ENCODE results near the gene GABPB2. TPM values are rescaled to one million over a fixed set of nuclear protein-coding genes. Genes with fewer than 3 reads are reported as not detected.

GABPB2 gene
- total and polyA plus RNA-seq, 2 of the 13 experiments (the other 11 are each of a cell fraction or from before 2014, with no cell fraction given): 0.09 TPM; not detected in 1

DNA sequence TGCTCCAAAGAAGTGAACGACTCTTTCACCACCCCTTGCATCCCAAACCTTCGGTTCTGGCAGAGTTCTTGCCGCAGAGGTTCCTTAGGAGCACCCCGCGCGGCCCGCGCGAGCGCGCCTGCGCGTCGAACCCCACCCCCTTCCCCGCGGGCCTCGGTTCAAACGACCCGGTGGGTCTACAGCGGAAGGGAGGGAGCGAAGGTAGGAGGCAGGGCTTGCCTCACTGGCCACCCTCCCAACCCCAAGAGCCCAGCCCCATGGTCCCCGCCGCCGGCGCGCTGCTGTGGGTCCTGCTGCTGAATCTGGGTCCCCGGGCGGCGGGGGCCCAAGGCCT, 23.0 kb upstream of the GABPB2 start, which contains the start of gene C1orf56 (continued):
- TF ChIP-seq, protein P1, sequence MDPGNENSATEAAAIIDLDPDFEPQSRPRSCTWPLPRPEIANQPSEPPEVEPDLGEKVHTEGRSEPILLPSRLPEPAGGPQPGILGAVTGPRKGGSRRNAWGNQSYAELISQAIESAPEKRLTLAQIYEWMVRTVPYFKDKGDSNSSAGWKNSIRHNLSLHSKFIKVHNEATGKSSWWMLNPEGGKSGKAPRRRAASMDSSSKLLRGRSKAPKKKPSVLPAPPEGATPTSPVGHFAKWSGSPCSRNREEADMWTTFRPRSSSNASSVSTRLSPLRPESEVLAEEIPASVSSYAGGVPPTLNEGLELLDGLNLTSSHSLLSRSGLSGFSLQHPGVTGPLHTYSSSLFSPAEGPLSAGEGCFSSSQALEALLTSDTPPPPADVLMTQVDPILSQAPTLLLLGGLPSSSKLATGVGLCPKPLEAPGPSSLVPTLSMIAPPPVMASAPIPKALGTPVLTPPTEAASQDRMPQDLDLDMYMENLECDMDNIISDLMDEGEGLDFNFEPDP (CRISPR knock-in tag; conservative IDR thresholded peaks at IDR 0.05): no peak
- TF ChIP-seq KDM2A (CRISPR knock-in tag; IDR thresholded peaks at IDR 0.05; ENCODE audit: borderline replicate concordance, low read depth) (0 out of 2 replicates have a peak, but pooled peaks have one; percentile 14), U2AF1 (optimal IDR thresholded peaks at IDR 0.05; ENCODE audit: low read depth, low read length) (no peak), ZBTB25 (CRISPR knock-in tag; IDR thresholded peaks at IDR 0.05) (peak; percentile 43; the same call in 1 of the 2 replicates), MAFF (IDR thresholded peaks at IDR 0.05; ENCODE audit: low read depth, low read length) (no peak), SNAI1 (CRISPR knock-in tag; IDR thresholded peaks at IDR 0.05; ENCODE audit: borderline replicate concordance) (no peak), ZNF20 (CRISPR knock-in tag; IDR thresholded peaks at IDR 0.05) (no peak), ZNF713 (CRISPR knock-in tag; IDR thresholded peaks at IDR 0.05) (no peak), REXO4 (CRISPR knock-in tag; IDR thresholded peaks at IDR 0.05; ENCODE audit: borderline replicate concordance) (no peak), ZBTB44 (CRISPR knock-in tag; IDR thresholded peaks at IDR 0.05) (no peak), ZNF235 (CRISPR knock-in tag; IDR thresholded peaks at IDR 0.05; ENCODE audit: borderline replicate concordance) (no peak)
- TF ChIP-seq, protein P2, sequence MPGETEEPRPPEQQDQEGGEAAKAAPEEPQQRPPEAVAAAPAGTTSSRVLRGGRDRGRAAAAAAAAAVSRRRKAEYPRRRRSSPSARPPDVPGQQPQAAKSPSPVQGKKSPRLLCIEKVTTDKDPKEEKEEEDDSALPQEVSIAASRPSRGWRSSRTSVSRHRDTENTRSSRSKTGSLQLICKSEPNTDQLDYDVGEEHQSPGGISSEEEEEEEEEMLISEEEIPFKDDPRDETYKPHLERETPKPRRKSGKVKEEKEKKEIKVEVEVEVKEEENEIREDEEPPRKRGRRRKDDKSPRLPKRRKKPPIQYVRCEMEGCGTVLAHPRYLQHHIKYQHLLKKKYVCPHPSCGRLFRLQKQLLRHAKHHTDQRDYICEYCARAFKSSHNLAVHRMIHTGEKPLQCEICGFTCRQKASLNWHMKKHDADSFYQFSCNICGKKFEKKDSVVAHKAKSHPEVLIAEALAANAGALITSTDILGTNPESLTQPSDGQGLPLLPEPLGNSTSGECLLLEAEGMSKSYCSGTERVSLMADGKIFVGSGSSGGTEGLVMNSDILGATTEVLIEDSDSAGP (CRISPR knock-in tag; IDR thresholded peaks at IDR 0.05; ENCODE audit: borderline replicate concordance): no peak
- TF ChIP-seq, protein P3, sequence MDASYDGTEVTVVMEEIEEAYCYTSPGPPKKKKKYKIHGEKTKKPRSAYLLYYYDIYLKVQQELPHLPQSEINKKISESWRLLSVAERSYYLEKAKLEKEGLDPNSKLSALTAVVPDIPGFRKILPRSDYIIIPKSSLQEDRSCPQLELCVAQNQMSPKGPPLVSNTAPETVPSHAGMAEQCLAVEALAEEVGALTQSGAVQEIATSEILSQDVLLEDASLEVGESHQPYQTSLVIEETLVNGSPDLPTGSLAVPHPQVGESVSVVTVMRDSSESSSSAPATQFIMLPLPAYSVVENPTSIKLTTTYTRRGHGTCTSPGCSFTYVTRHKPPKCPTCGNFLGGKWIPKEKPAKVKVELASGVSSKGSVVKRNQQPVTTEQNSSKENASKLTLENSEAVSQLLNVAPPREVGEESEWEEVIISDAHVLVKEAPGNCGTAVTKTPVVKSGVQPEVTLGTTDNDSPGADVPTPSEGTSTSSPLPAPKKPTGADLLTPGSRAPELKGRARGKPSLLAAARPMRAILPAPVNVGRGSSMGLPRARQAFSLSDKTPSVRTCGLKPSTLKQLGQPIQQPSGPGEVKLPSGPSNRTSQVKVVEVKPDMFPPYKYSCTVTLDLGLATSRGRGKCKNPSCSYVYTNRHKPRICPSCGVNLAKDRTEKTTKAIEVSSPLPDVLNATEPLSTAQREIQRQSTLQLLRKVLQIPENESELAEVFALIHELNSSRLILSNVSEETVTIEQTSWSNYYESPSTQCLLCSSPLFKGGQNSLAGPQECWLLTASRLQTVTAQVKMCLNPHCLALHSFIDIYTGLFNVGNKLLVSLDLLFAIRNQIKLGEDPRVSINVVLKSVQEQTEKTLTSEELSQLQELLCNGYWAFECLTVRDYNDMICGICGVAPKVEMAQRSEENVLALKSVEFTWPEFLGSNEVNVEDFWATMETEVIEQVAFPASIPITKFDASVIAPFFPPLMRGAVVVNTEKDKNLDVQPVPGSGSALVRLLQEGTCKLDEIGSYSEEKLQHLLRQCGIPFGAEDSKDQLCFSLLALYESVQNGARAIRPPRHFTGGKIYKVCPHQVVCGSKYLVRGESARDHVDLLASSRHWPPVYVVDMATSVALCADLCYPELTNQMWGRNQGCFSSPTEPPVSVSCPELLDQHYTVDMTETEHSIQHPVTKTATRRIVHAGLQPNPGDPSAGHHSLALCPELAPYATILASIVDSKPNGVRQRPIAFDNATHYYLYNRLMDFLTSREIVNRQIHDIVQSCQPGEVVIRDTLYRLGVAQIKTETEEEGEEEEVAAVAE (CRISPR knock-in tag; IDR thresholded peaks at IDR 0.05; ENCODE audit: borderline replicate concordance): no peak
- TF ChIP-seq, protein P4, sequence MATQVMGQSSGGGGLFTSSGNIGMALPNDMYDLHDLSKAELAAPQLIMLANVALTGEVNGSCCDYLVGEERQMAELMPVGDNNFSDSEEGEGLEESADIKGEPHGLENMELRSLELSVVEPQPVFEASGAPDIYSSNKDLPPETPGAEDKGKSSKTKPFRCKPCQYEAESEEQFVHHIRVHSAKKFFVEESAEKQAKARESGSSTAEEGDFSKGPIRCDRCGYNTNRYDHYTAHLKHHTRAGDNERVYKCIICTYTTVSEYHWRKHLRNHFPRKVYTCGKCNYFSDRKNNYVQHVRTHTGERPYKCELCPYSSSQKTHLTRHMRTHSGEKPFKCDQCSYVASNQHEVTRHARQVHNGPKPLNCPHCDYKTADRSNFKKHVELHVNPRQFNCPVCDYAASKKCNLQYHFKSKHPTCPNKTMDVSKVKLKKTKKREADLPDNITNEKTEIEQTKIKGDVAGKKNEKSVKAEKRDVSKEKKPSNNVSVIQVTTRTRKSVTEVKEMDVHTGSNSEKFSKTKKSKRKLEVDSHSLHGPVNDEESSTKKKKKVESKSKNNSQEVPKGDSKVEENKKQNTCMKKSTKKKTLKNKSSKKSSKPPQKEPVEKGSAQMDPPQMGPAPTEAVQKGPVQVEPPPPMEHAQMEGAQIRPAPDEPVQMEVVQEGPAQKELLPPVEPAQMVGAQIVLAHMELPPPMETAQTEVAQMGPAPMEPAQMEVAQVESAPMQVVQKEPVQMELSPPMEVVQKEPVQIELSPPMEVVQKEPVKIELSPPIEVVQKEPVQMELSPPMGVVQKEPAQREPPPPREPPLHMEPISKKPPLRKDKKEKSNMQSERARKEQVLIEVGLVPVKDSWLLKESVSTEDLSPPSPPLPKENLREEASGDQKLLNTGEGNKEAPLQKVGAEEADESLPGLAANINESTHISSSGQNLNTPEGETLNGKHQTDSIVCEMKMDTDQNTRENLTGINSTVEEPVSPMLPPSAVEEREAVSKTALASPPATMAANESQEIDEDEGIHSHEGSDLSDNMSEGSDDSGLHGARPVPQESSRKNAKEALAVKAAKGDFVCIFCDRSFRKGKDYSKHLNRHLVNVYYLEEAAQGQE (IDR thresholded peaks at IDR 0.05; ENCODE audit: borderline replicate concordance in 1 of 2, low read depth in 1 of 2, low read length in 2 of 2): no peak
